H9 (cell line): ENCODE data around the gene NPAT. TPM values are rescaled to one million over a fixed set of nuclear protein-coding genes. Genes with fewer than 3 reads are reported as not detected.

Experiments used
- DNase-seq: peaks from one replicate; pipeline ENCODE4 v3.0.0-alpha.2; 2017
- H2AFZ ChIP-seq: one replicate; pipeline ENCODE4 v1.6.1; 2013; ENCODE audit warnings: mild to moderate bottlenecking, low read length, control low read depth, moderate library complexity
- H2AK5ac ChIP-seq: 2 replicates; pipeline ENCODE4 v1.6.1; 2013; ENCODE audit warnings: low read length, control low read depth, mixed read lengths; ENCODE audit not compliant: insufficient read length
- H2BK120ac ChIP-seq: one replicate; pipeline ENCODE4 v1.6.1; 2013; ENCODE audit warnings: low read depth, mild to moderate bottlenecking, low read length, control low read depth, inconsistent platforms; ENCODE audit not compliant: poor library complexity, severe bottlenecking
- H2BK12ac ChIP-seq: 2 replicates; pipeline ENCODE4 v1.6.1; 2013; ENCODE audit warnings: low read length, control low read depth, mixed read lengths, low read depth; ENCODE audit not compliant: insufficient read length
- H2BK15ac ChIP-seq: 2 replicates; pipeline ENCODE4 v1.6.1; 2013; ENCODE audit warnings: low read depth, low read length, control low read depth
- H2BK20ac ChIP-seq: one replicate; pipeline ENCODE4 v1.6.1; 2013; ENCODE audit warnings: low read depth, mild to moderate bottlenecking, low read length, control low read depth, inconsistent platforms; ENCODE audit not compliant: poor library complexity, severe bottlenecking
- H2BK5ac ChIP-seq: 2 replicates; pipeline ENCODE4 v1.6.1; 2013; ENCODE audit warnings: low read length, control low read depth, mixed read lengths; ENCODE audit not compliant: insufficient read length
- H3K14ac ChIP-seq: 2 replicates; pipeline ENCODE4 v1.6.1; 2013; ENCODE audit warnings: low read length, control low read depth; ENCODE audit not compliant: insufficient read depth
- H3K18ac ChIP-seq: 2 replicates; pipeline ENCODE4 v1.6.1; 2013; ENCODE audit warnings: low read depth, mild to moderate bottlenecking, mixed read lengths, low read length, control low read depth; ENCODE audit not compliant: insufficient read length
- H3K23ac ChIP-seq: 2 replicates; pipeline ENCODE4 v1.6.1; 2013; ENCODE audit warnings: low read length, control low read depth, mixed read lengths, low read depth; ENCODE audit not compliant: insufficient read length
- H3K23me2 ChIP-seq: 2 replicates; pipeline ENCODE4 v1.6.1; 2013; ENCODE audit warnings: low read depth, mild to moderate bottlenecking, mixed read lengths, low read length, control low read depth; ENCODE audit not compliant: insufficient read length, poor library complexity, severe bottlenecking
- H3K27ac ChIP-seq: 2 replicates; pipeline ENCODE4 v1.5.1; 2013; ENCODE audit warnings: low read length, control low read depth, mixed read lengths, low read depth; ENCODE audit not compliant: insufficient read length
- H3K27me3 ChIP-seq: 2 replicates; pipeline ENCODE4 v1.6.1; 2013; ENCODE audit warnings: low read length, control low read depth, inconsistent platforms; ENCODE audit not compliant: insufficient read depth
- H3K4ac ChIP-seq: 2 replicates; pipeline ENCODE4 v1.6.1; 2013; ENCODE audit warnings: low read depth, mild to moderate bottlenecking, control low read depth, inconsistent platforms, low read length, moderate library complexity
- H3K4me1 ChIP-seq: 2 replicates; pipeline ENCODE4 v1.6.1; 2013; ENCODE audit warnings: low read length, control low read depth, inconsistent platforms; ENCODE audit not compliant: insufficient read depth
- H3K4me2 ChIP-seq: 2 replicates; pipeline ENCODE4 v1.6.1; 2013; ENCODE audit warnings: low read length, control low read depth, mixed read lengths; ENCODE audit not compliant: insufficient read length, insufficient read depth
- H3K56ac ChIP-seq: 2 replicates; pipeline ENCODE4 v1.6.1; 2013; ENCODE audit warnings: low read depth, mild to moderate bottlenecking, mixed read lengths, low read length, control low read depth; ENCODE audit not compliant: insufficient read length
- H3K79me1 ChIP-seq: 2 replicates; pipeline ENCODE4 v1.6.1; 2013; ENCODE audit warnings: low read depth, mild to moderate bottlenecking, moderate library complexity, low read length, control low read depth, inconsistent platforms; ENCODE audit not compliant: insufficient read depth, poor library complexity, severe bottlenecking
- H3K79me2 ChIP-seq: 2 replicates; pipeline ENCODE4 v1.6.1; 2013; ENCODE audit warnings: low read length, control low read depth, inconsistent platforms; ENCODE audit not compliant: insufficient read depth
- H3K9ac ChIP-seq: 2 replicates; pipeline ENCODE4 v1.6.1; 2013; ENCODE audit warnings: low read length, control low read depth, mixed read lengths; ENCODE audit not compliant: insufficient read length; ENCODE audit errors: extremely low read depth
- H3K9me3 ChIP-seq: one replicate; pipeline ENCODE4 v1.6.1; 2013; ENCODE audit warnings: low read depth, low read length, inconsistent platforms; ENCODE audit not compliant: control insufficient read depth
- H3T11ph ChIP-seq: one replicate; pipeline ENCODE4 v1.6.1; 2013; ENCODE audit warnings: mild to moderate bottlenecking, low read length, control low read depth, inconsistent platforms
- H4K20me1 ChIP-seq: one replicate; pipeline ENCODE4 v1.6.1; 2013; ENCODE audit not compliant: control insufficient read depth, insufficient read length, insufficient read depth
- H4K5ac ChIP-seq: 2 replicates; pipeline ENCODE4 v1.6.1; 2013; ENCODE audit warnings: low read depth, mild to moderate bottlenecking, mixed read lengths, low read length, control low read depth; ENCODE audit not compliant: insufficient read length
- H4K8ac ChIP-seq: replicated peaks from 2 replicates; pipeline ENCODE4 v1.6.1; 2013; ENCODE audit warnings: low read length, control low read depth, mixed read lengths, low read depth; ENCODE audit not compliant: insufficient read length
- H4K91ac ChIP-seq: 2 replicates; pipeline ENCODE4 v1.6.1; 2013; ENCODE audit warnings: low read depth, mild to moderate bottlenecking, moderate library complexity, mixed read lengths, low read length, control low read depth; ENCODE audit not compliant: insufficient read length
- H3K27ac Mint-ChIP-seq, 3 experiments: 2 replicates in 2 of 3; 3 replicates in 1 of 3; pipeline ENCODE4 v1.8.0; 2020 to 2021; ENCODE audit warnings: mixed read lengths in 3 of 3, mild to moderate bottlenecking in 1 of 3, moderate library complexity in 1 of 3
- H3K27me3 Mint-ChIP-seq: 2 replicates; pipeline ENCODE4 v1.8.0; 2021; ENCODE audit warnings: low read depth, mild to moderate bottlenecking, moderate library complexity, mixed read lengths
- H3K36me3 Mint-ChIP-seq, 3 experiments: 2 replicates in 2 of 3; 3 replicates in 1 of 3; pipeline ENCODE4 v1.8.0; 2020 to 2021; ENCODE audit warnings: low read depth in 3 of 3, mixed read lengths in 3 of 3; ENCODE audit not compliant: insufficient read depth in 1 of 3
- H3K4me1 Mint-ChIP-seq, 2 experiments: 2 replicates each; pipeline ENCODE4 v1.8.0; 2020; ENCODE audit warnings: mixed read lengths in 2 of 2
- H3K4me3 Mint-ChIP-seq, 2 experiments: 2 replicates in 1 of 2; 3 replicates in 1 of 2; pipeline ENCODE4 v1.8.0; 2020 to 2021; ENCODE audit warnings: mild to moderate bottlenecking in 2 of 2, mixed read lengths in 2 of 2, moderate library complexity in 1 of 2
- H3K9me3 Mint-ChIP-seq, 2 experiments: 2 replicates in 1 of 2; 3 replicates in 1 of 2; pipeline ENCODE4 v1.8.0; 2020; ENCODE audit warnings: mild to moderate bottlenecking in 2 of 2, mixed read lengths in 2 of 2, moderate library complexity in 1 of 2
- CTCF ChIP-seq: fragments of 200-600 bp; sonication (generic); conservative IDR thresholded peaks from 3 replicates; pipeline ENCODE4 v1.8.0; 2021; ENCODE audit warnings: antibody characterized with exemption, mild to moderate bottlenecking
- WGBS: extraction: QIAGEN DNeasy Blood & Tissue Kit; methylation state at CpG from one replicate; pipeline ENCODE4 v1.1.7; 2013; ENCODE audit warnings: missing lambda C conversion rate, low lambda C conversion rate, mixed read lengths; ENCODE audit not compliant: insufficient read length; ENCODE audit errors: extremely low coverage; 5-methylcytosine and 5-hydroxymethylcytosine counted together
- total RNA-seq: library from RNA; stranded (reverse); gene quantifications from 2 replicates; pipeline ENCODE4 v1.2.1, GENCODE V29; 2021

The NPAT gene
- total RNA-seq, 1 experiment from 2014 or later: 22.9 TPM

GRCh38 chr11:108128772-108129171 is 93.7 kb downstream of the NPAT start:
- Histone ChIP-seq H3K27me3 (no peaks in the 10 kb centered on the region), H3K18ac (no peak overlapping the region), H3K23ac (no peak overlapping the region), H2BK15ac (no peak overlapping the region), H3K9me3 (no peaks in the 10 kb centered on the region), H4K5ac (no peak overlapping the region), H3K79me1 (no peaks in the 10 kb centered on the region), H3K9ac (no peak overlapping the region), H3K4ac (no peak overlapping the region), H4K8ac (no peak overlapping the region), H4K91ac (no peak overlapping the region), H3T11ph (no peak overlapping the region), H2AK5ac (no peak overlapping the region), H2BK20ac (no peak overlapping the region), H2BK120ac (no peak overlapping the region), H3K27ac (no peak overlapping the region), H4K20me1 (no peaks in the 10 kb centered on the region), H2BK5ac (no peak overlapping the region), H2AFZ (no peak overlapping the region), H2BK12ac (no peak overlapping the region), H3K56ac (no peak overlapping the region), H3K4me1 (no peaks in the 10 kb centered on the region; the same call in 1 of the 2 replicates), H3K4me2 (no peak overlapping the region), H3K23me2 (no peaks in the 10 kb centered on the region), H3K79me2 (no peaks in the 10 kb centered on the region), H3K14ac (no peak overlapping the region)
- Mint-ChIP-seq H3K4me1 (no peaks in the 10 kb centered on the region; a peak in 1 of 4 replicates), H3K27ac (no peak overlapping the region), H3K27me3 (no peaks in the 10 kb centered on the region), H3K4me3 (no peak overlapping the region), H3K36me3 (peaks cover 4 to 10% (median 4%) of the 10 kb centered on the region in 3 experiments; a peak in 6 of 7 replicates), H3K9me3 (no peaks in the 10 kb centered on the region)
- no peak for DNase-seq
- TF ChIP-seq CTCF: no peak
- no CpG with 5 or more reads among the region's 2 CpGs for WGBS
